ENCODE data around the gene ATP2A2.
"Not testable (repeated sequence)": the region's sequence is repeated elsewhere in the genome, so short reads cannot be mapped to it uniquely, and the experiment has no call there.

Gene ATP2A2

GRCh38 chr12:110370732-110371231, 89.7 kb downstream of the ATP2A2 start:
- DNase-seq = no peak

GRCh38 chr12:110371408-110372055, 90.5 kb downstream of the ATP2A2 start:
- DNase-seq = no peak

DNA sequence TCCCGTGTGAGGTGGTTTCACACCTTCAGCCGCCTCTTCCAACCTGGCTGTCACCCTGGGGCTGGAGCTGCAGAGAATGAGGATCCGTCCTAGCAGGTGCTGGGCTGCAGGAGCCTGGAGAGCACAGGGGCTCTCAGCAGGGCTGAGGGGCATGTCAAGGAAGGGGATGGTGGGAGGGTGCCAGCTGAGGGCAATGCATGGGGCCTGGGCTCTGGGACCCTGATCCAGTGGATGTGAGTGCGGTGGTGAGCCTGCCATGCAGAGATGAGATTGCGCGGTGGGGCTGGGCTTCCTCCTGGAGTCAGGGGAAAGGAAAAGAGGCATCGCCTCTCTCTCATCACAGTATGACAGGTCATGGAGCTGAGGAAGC, 91.0 kb downstream of the ATP2A2 start:
- no peak for DNase-seq

GRCh38 chr12:110373025-110373424, 92.0 kb downstream of the ATP2A2 start:
- no peak for DNase-seq

DNA sequence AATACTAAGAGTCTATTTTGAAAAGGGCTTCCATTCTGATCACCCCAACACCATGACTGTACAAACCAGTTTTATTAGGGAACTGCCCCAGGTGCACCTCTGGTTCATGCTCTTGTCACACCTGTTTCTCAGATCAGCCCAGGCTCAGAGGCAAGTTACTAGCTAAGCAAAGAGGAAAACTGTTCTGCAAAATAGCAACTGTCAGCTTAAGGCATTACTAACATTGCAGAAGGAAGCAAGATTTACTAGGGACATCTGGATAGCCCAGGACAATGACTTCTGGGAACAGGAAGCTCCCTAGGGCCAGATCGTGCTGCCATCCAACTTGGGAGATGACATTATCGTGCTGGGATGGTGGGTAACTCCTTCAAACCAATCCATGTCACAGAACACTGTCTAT, 92.4 kb downstream of the ATP2A2 start:
- DNase-seq = no peak

GRCh38 chr12:110373962-110374611, 93.0 kb downstream of the ATP2A2 start:
- DNase-seq = no peak

DNA sequence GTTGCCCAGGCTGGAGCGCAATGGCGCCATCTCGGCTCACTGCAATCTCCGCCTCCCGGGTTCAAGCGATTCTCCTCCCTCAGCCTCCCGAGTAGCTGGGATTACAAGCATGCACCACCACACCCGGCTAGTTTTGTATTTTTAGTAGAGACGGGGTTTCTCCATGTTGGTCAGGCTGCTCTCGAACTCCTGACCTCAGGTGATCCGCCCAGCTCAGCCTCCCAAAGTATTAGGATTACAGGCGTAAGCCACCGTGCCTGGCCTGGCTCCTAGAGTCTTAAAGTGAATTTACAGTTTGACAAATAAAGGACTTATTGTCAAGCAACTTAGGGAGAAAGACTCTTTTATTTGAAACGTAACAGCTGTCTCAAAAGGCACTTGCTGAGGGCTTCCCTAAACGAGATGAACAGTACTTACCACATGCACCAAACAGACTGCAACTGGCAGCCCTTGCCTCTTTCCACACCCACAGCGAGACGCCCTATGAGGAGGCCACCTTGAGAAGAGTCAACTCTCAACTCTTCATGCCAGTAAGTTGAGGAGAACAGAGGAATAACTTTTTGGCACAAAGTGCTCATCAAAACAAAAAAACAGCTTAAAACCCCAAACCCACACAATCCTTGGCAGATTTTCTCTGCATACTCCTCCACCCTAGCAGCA, 97.2 kb downstream of the ATP2A2 start:
- not testable (repeated sequence) for DNase-seq

DNA sequence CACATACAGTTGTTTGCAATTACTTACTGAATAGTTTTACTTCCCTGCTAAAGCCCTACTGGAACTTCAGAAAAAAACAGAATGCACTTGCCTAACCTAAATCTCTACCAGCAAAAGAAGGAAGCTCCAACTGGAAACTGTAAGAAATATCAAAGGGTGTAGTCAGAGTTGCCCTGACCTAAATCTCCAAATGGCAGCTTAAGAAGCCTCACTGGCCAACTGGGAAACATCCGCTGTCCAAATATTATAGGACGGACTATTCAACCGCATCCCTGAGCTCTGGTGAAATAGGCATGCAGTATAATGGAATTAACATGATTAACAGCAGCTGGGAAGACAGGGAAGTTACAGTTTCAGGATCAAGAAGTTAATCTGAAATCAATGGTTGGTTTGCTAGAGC, 98.2 kb downstream of the ATP2A2 start:
- no peak for DNase-seq

DNA sequence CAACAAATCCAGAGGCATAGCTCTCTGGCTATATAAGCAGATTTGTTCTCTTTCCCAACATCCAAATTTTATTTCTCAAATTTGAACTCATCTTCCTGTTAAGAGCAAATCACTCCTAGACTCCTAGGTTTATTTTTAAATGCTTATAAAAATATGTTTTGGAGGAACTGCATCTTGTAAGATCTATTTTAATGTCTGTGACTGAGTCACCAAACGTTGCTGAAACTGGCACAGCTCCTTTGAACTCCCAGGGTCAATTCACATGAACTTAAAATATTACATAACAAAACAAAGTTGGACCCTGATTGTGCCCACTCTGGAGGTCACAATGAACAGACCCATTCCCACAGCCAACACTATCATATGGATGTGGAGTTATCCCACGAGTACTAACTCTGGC, 98.6 kb downstream of the ATP2A2 start:
- DNase-seq = no peak

GRCh38 chr12:110382683-110383082, 101.6 kb downstream of the ATP2A2 start:
- DNase-seq = no peak

All from hematopoietic multipotent progenitor cell treated with erythropoietin and hydrocortisone succinate and interleukin-3 and kit ligand, for 4 days (in vitro differentiated cells).